ENCODE data around the gene ARL8A.

DNA sequence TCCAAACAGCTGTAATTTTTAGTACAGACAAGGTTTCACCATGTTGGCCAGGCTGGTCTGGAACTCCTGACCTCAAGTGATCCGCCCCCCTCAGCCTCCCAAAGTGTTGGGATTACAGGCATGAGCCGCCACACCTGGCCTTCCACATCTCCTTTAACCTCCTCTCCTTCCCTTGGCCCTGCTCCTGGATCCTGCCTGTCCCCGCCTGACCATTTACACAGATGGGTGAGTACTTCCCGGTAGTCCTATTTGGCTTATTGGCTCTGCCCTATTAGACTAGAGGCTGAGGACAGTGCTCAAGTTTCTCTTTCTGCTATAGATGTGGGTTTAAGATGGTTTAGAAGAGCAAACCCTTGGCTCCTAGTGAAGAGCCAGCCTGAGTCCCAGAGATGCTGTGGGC lies 8.7 kb upstream of the ARL8A start:
- TF ChIP-seq, protein P1, sequence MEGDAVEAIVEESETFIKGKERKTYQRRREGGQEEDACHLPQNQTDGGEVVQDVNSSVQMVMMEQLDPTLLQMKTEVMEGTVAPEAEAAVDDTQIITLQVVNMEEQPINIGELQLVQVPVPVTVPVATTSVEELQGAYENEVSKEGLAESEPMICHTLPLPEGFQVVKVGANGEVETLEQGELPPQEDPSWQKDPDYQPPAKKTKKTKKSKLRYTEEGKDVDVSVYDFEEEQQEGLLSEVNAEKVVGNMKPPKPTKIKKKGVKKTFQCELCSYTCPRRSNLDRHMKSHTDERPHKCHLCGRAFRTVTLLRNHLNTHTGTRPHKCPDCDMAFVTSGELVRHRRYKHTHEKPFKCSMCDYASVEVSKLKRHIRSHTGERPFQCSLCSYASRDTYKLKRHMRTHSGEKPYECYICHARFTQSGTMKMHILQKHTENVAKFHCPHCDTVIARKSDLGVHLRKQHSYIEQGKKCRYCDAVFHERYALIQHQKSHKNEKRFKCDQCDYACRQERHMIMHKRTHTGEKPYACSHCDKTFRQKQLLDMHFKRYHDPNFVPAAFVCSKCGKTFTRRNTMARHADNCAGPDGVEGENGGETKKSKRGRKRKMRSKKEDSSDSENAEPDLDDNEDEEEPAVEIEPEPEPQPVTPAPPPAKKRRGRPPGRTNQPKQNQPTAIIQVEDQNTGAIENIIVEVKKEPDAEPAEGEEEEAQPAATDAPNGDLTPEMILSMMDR (conservative IDR thresholded peaks at IDR 0.05 in 1 of 2, IDR thresholded peaks at IDR 0.05 in 1 of 2; ENCODE audit: low read depth in 1 of 2, low read length in 2 of 2): no peak
- no peak for TF ChIP-seq EZH2 (IDR thresholded peaks at IDR 0.05; ENCODE audit: low read length, missing control alignments)

Data from fibroblast of lung (primary cell).